Osteoblast (primary cell): ENCODE measurements around the gene RPS14. TPM values are rescaled to one million over a fixed set of nuclear protein-coding genes. Genes with fewer than 3 reads are reported as not detected.
A peak's percentile ranks its signal among the peaks of the same experiment; 100 is the strongest.

Source experiments
- DNase-seq: peaks from one replicate; pipeline ENCODE4 v3.0.0; 2011; ENCODE audit warnings: low spot score, mixed read lengths; ENCODE audit not compliant: insufficient read length; ENCODE audit errors: missing footprints
- H2AFZ ChIP-seq: 2 replicates; pipeline ENCODE4 v1.6.0; 2011; ENCODE audit warnings: mild to moderate bottlenecking, low read length
- H3K27ac ChIP-seq: 2 replicates; pipeline ENCODE4 v1.5.1; 2011; ENCODE audit warnings: mild to moderate bottlenecking, low read depth, low read length, moderate library complexity
- H3K27me3 ChIP-seq: 2 replicates; pipeline ENCODE4 v1.6.0; 2012; ENCODE audit warnings: mild to moderate bottlenecking, control low read depth, inconsistent platforms, low read length, moderate library complexity; ENCODE audit not compliant: insufficient read depth
- H3K36me3 ChIP-seq: 2 replicates; pipeline ENCODE4 v1.5.1; 2011; ENCODE audit warnings: mild to moderate bottlenecking, low read length, control low read depth, moderate library complexity; ENCODE audit not compliant: insufficient read depth
- H3K4me1 ChIP-seq: 2 replicates; pipeline ENCODE4 v1.5.1; 2011; ENCODE audit warnings: mild to moderate bottlenecking, low read length, control low read depth, moderate library complexity; ENCODE audit not compliant: insufficient read depth
- H3K4me2 ChIP-seq: 2 replicates; pipeline ENCODE4 v1.6.0; 2011; ENCODE audit warnings: mild to moderate bottlenecking, low read length; ENCODE audit not compliant: insufficient read depth
- H3K4me3 ChIP-seq: fragments of 200-600 bp; sonication (generic); 3 replicates; pipeline ENCODE4 v1.5.1; 2012; ENCODE audit warnings: mild to moderate bottlenecking, low read length, inconsistent platforms; ENCODE audit not compliant: insufficient read depth
- H3K79me2 ChIP-seq: 2 replicates; pipeline ENCODE4 v1.6.0; 2012; ENCODE audit warnings: mild to moderate bottlenecking, low read length, control low read depth, inconsistent platforms; ENCODE audit not compliant: insufficient read depth
- H3K9me3 ChIP-seq: 2 replicates; pipeline ENCODE4 v1.5.1; 2011; ENCODE audit warnings: low read depth, low read length, control low read depth
- H4K20me1 ChIP-seq: 2 replicates; pipeline ENCODE4 v1.6.0; 2012; ENCODE audit warnings: mild to moderate bottlenecking, low read length, control low read depth; ENCODE audit not compliant: insufficient read depth
- total RNA-seq: library from RNA; depleted of rRNA; stranded (reverse); fragments of >200 nt; gene quantifications from 2 replicates; pipeline ENCODE4 v1.2.3, GENCODE V29; 2012
- TF ChIP-seq, protein P1 (sequence below): IDR thresholded peaks from 2 replicates; pipeline ENCODE4 v1.5.1; 2011; ENCODE audit warnings: mild to moderate bottlenecking, low read depth, low read length, moderate library complexity; ENCODE audit errors: extremely low read depth

RPS14 gene
- total RNA-seq, 1 donor: 1,720 TPM

- TF ChIP-seq, protein P1, sequence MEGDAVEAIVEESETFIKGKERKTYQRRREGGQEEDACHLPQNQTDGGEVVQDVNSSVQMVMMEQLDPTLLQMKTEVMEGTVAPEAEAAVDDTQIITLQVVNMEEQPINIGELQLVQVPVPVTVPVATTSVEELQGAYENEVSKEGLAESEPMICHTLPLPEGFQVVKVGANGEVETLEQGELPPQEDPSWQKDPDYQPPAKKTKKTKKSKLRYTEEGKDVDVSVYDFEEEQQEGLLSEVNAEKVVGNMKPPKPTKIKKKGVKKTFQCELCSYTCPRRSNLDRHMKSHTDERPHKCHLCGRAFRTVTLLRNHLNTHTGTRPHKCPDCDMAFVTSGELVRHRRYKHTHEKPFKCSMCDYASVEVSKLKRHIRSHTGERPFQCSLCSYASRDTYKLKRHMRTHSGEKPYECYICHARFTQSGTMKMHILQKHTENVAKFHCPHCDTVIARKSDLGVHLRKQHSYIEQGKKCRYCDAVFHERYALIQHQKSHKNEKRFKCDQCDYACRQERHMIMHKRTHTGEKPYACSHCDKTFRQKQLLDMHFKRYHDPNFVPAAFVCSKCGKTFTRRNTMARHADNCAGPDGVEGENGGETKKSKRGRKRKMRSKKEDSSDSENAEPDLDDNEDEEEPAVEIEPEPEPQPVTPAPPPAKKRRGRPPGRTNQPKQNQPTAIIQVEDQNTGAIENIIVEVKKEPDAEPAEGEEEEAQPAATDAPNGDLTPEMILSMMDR: no peak
Measured at GRCh38 chr5:150404535-150404934, 45.0 kb downstream of the RPS14 start.

DNA sequence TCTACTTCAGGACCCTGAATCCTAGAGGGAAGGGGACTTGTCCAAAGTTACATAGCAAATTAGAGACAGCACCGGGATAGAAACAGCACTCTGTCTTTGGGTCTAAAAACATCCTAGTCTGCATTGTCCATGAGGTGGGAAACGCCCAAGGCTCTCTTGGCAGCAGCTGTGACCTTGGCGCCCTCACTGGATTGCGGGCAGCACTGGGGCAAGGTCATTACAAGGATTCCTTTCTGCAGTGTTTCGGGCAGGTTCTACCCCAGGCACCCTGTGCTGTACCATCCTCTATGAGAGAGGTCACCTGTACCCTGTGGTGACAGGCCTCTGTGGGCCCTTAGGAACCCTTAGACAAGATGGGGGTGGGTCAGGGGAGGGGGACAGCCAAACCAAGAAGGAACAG, 45.4 kb downstream of the RPS14 start:
- Histone ChIP-seq H3K9me3 (no peaks in the 10 kb centered on the region), H3K79me2 (no peaks in the 10 kb centered on the region), H3K36me3 (peaks cover 13% of the 10 kb centered on the region), H2AFZ (no peak overlapping the region), H3K27ac (no peak overlapping the region), H3K4me3 (no peak overlapping the region), H4K20me1 (no peaks in the 10 kb centered on the region), H3K27me3 (no peaks in the 10 kb centered on the region), H3K4me2 (no peak overlapping the region), H3K4me1 (no peaks in the 10 kb centered on the region)
- DNase-seq: peak; percentile 45
- TF ChIP-seq, protein P1: no peak

More at GRCh38 chr5:150404535-150404934, 45.0 kb downstream of the RPS14 start:
- Histone ChIP-seq H3K79me2 (no peaks in the 10 kb centered on the region), H2AFZ (no peak overlapping the region), H3K27me3 (no peaks in the 10 kb centered on the region), H3K27ac (no peak overlapping the region), H3K36me3 (peaks cover 10% of the 10 kb centered on the region), H3K4me3 (no peak overlapping the region), H3K9me3 (no peaks in the 10 kb centered on the region), H3K4me2 (no peak overlapping the region), H3K4me1 (no peaks in the 10 kb centered on the region), H4K20me1 (no peaks in the 10 kb centered on the region)
- peak; percentile 29 for DNase-seq

- Histone ChIP-seq H3K27ac (no peak overlapping the region), H3K4me1 (no peaks in the 10 kb centered on the region), H3K36me3 (peaks cover 23% of the 10 kb centered on the region), H2AFZ (no peak overlapping the region), H4K20me1 (no peaks in the 10 kb centered on the region), H3K4me3 (no peak overlapping the region), H3K4me2 (no peak overlapping the region), H3K79me2 (no peaks in the 10 kb centered on the region), H3K27me3 (no peaks in the 10 kb centered on the region), H3K9me3 (no peaks in the 10 kb centered on the region)
- DNase-seq: peak; percentile 74
- TF ChIP-seq, protein P1: no peak
Measured at GRCh38 chr5:150402901-150403342, 46.6 kb downstream of the RPS14 start.

DNA sequence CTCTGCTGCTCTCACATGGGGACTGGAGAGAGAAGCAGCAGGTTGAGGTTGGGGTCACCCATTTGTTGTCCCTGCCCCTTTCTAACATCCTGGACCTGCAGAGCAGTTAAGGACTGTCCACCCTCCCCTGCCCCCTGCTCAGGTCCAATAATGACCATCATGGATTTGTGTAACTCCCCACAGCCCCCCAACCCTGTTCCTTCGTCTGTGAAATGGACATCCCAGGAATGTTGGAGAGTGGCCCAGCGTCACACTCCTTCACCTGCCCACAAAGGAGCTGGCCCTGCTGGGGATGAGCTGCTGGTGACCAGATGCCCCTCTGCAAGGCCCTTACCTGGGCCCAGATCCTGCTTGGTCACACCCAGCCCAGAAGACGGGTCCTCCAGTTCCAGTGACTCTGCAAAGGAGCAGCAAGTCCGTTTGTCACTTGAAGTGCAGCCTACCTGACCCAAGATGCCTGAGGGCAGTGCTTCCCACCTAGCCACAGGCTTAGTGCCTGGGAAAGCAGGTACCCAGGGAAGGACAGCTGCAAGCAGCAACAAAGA, 47.2 kb downstream of the RPS14 start:
- H3K9me3 ChIP-seq: no peaks in the 10 kb centered on the region
- peaks cover 27% of the 10 kb centered on the region for H3K36me3 ChIP-seq
- TF ChIP-seq, protein P1: no peak
- no peaks in the 10 kb centered on the region for H3K27me3 ChIP-seq
- no peak overlapping the region for H2AFZ ChIP-seq
- no peaks in the 10 kb centered on the region for H3K4me1 ChIP-seq
- no peaks in the 10 kb centered on the region for H4K20me1 ChIP-seq
- H3K27ac ChIP-seq: no peak overlapping the region
- no peak overlapping the region for H3K4me3 ChIP-seq
- H3K4me2 ChIP-seq: no peak overlapping the region
- no peaks in the 10 kb centered on the region for H3K79me2 ChIP-seq
- peak; percentile 36 for DNase-seq
